PFSK-1 (cell line): ENCODE results near the gene TRIM6.

Source experiments
- FOXP2 ChIP-seq: optimal IDR thresholded peaks from 2 replicates; pipeline ENCODE3; 2011; ENCODE audit warnings: borderline replicate concordance, control low read depth, inconsistent platforms; ENCODE audit not compliant: insufficient read depth; ENCODE audit errors: extremely low read length, extremely low read depth
- POLR2AphosphoS5 ChIP-seq: IDR thresholded peaks from 2 replicates; pipeline ENCODE4 v1.6.1; 2012; ENCODE audit warnings: low read depth, mild to moderate bottlenecking, control low read depth, low read length, moderate library complexity
- REST ChIP-seq, 2 experiments: IDR thresholded peaks; 2 replicates each; pipeline versions ENCODE4 v1.6.1 to v1.8.0; 2011 to 2012; ENCODE audit warnings: low read depth in 2 of 2, low read length in 2 of 2, control low read depth in 1 of 2, inconsistent platforms in 1 of 2, mild to moderate bottlenecking in 1 of 2, moderate library complexity in 1 of 2; ENCODE audit not compliant: insufficient read depth in 1 of 2
- SIN3A ChIP-seq: IDR thresholded peaks from 2 replicates; pipeline ENCODE4 v1.6.1; 2012; ENCODE audit warnings: mild to moderate bottlenecking, low read length, moderate library complexity, borderline replicate concordance; ENCODE audit not compliant: insufficient read depth
- TAF1 ChIP-seq: IDR thresholded peaks from 2 replicates; pipeline ENCODE4 v1.6.1; 2012; ENCODE audit warnings: low read length, control low read depth, borderline replicate concordance; ENCODE audit not compliant: insufficient read depth

TRIM6 gene

GRCh38 chr11:5631969-5632635, 35.7 kb downstream of the TRIM6 start:
- TF ChIP-seq REST (IDR thresholded peaks at IDR 0.05; ENCODE audit: insufficient read depth in 1 of 2, low read depth in 2 of 2, low read length in 2 of 2), result no peak
- TF ChIP-seq FOXP2, result no peak
- TF ChIP-seq TAF1, result no peak
- no peak for TF ChIP-seq SIN3A
- no peak for TF ChIP-seq POLR2AphosphoS5

- no peak for TF ChIP-seq SIN3A
- TF ChIP-seq REST (IDR thresholded peaks at IDR 0.05; ENCODE audit: insufficient read depth in 1 of 2, low read depth in 2 of 2, low read length in 2 of 2), result no peak
- no peak for TF ChIP-seq POLR2AphosphoS5
Measured at GRCh38 chr11:5639953-5640352, 43.5 kb downstream of the TRIM6 start.

- TF ChIP-seq TAF1 (no peak), POLR2AphosphoS5 (no peak), FOXP2 (no peak), REST (IDR thresholded peaks at IDR 0.05; ENCODE audit: insufficient read depth in 1 of 2, low read depth in 2 of 2, low read length in 2 of 2) (no peak), SIN3A (no peak)
Measured at GRCh38 chr11:5643585-5643984, 47.1 kb downstream of the TRIM6 start.

GRCh38 chr11:5646139-5646538, 49.7 kb downstream of the TRIM6 start:
- TF ChIP-seq REST (IDR thresholded peaks at IDR 0.05; ENCODE audit: insufficient read depth in 1 of 2, low read depth in 2 of 2, low read length in 2 of 2) (no peak), TAF1 (no peak)

GRCh38 chr11:5655474-5655873, 59.0 kb downstream of the TRIM6 start:
- TF ChIP-seq TAF1, result no peak
- no peak for TF ChIP-seq POLR2AphosphoS5
- TF ChIP-seq REST (IDR thresholded peaks at IDR 0.05; ENCODE audit: insufficient read depth in 1 of 2, low read depth in 2 of 2, low read length in 2 of 2), result no peak
- TF ChIP-seq FOXP2, result no peak
- TF ChIP-seq SIN3A, result no peak
